Measurements from ENCODE around the gene CDK1.

GRCh38 chr10:60808036-60808435, 29.8 kb downstream of the CDK1 start:
- TF ChIP-seq EZH2 (IDR thresholded peaks at IDR 0.05; ENCODE audit: borderline replicate concordance, low read length) (no peak), CTCF (conservative IDR thresholded peaks at IDR 0.05 in 1 of 2, IDR thresholded peaks at IDR 0.05 in 1 of 2; ENCODE audit: extremely low read depth in 1 of 2, insufficient read depth in 1 of 2, low read depth in 1 of 2, low read length in 2 of 2) (no peak)
